K562 (cell line): Measurements from ENCODE around the gene ZNF143. TPM values are rescaled to one million over a fixed set of nuclear protein-coding genes. Genes with fewer than 3 reads are reported as not detected.

Source experiments
- BCOR ChIP-seq: fragments of 450-650 bp; IDR thresholded peaks from 2 replicates; pipeline ENCODE4 v1.6.1; 2016
- BRD9 ChIP-seq: fragments of 450-650 bp; IDR thresholded peaks from 2 replicates; pipeline ENCODE4 v1.6.1; 2018; ENCODE audit warnings: low read depth; ENCODE audit not compliant: partially characterized antibody
- CBX3 ChIP-seq, 2 experiments: IDR thresholded peaks; 1 replicate in 1 of 2; 2 replicates in 1 of 2; pipeline ENCODE4 v1.6.1; 2012; ENCODE audit warnings: inconsistent platforms in 2 of 2, low read length in 2 of 2, borderline replicate concordance in 1 of 2, control low read depth in 1 of 2
- DIDO1 ChIP-seq: fragments of 450-650 bp; IDR thresholded peaks from 2 replicates; pipeline ENCODE4 v1.6.1; 2016; ENCODE audit warnings: low read depth, missing biosample characterization, missing genetic modification characterization
- FOSL1 ChIP-seq: fragments of 200-800 bp; sonication (Bioruptor generic); conservative IDR thresholded peaks from 2 replicates; pipeline ENCODE4 v1.6.1; 2016; ENCODE audit warnings: missing genetic modification characterization, missing compliant biosample characterization
- FOXK2 ChIP-seq, 2 experiments: fragments of 450-650 bp; IDR thresholded peaks in 1 of 2; conservative IDR thresholded peaks in 1 of 2; 2 replicates each; pipeline ENCODE4 v1.6.1; 2016; ENCODE audit warnings: low read depth in 2 of 2, mild to moderate bottlenecking in 1 of 2
- GTF2E2 ChIP-seq: fragments of 200-800 bp; sonication (Bioruptor generic); IDR thresholded peaks from 2 replicates; pipeline ENCODE4 v1.6.1; 2016; ENCODE audit warnings: missing genetic modification characterization, missing compliant biosample characterization
- KHSRP ChIP-seq: fragments of 450-650 bp; IDR thresholded peaks from 2 replicates; pipeline ENCODE4 v1.6.1; 2017
- KLF13 ChIP-seq: fragments of 450-650 bp; IDR thresholded peaks from 2 replicates; pipeline ENCODE4 v1.6.1; 2016; ENCODE audit warnings: missing genetic modification characterization, low read depth, mild to moderate bottlenecking, missing compliant biosample characterization, moderate library complexity, borderline replicate concordance
- MAFF ChIP-seq: IDR thresholded peaks from 2 replicates; pipeline ENCODE4 v1.6.1; 2012; ENCODE audit warnings: low read length, improper control_type of control experiment
- MCM7 ChIP-seq, 2 experiments: fragments of 450-650 bp; IDR thresholded peaks; 2 replicates each; pipeline ENCODE4 v1.6.1; 2016 to 2018
- PHB ChIP-seq: fragments of 250-450 bp; sonication (Bioruptor Pico); IDR thresholded peaks from 2 replicates; pipeline ENCODE4 v1.5.0; 2021
- PYGO2 ChIP-seq: fragments of 450-650 bp; IDR thresholded peaks from 2 replicates; pipeline ENCODE4 v1.6.1; 2016; ENCODE audit warnings: mild to moderate bottlenecking, missing genetic modification characterization, moderate library complexity, missing compliant biosample characterization
- RCOR1 ChIP-seq, 2 experiments: IDR thresholded peaks; 2 replicates each; pipeline ENCODE4 v1.6.1; 2012; ENCODE audit warnings: low read depth in 2 of 2, low read length in 2 of 2, borderline replicate concordance in 1 of 2, improper control_type of control experiment in 1 of 2
- ZFP36 ChIP-seq: fragments of 150-350 bp; IDR thresholded peaks from 2 replicates; pipeline ENCODE4 v1.6.1; 2018; ENCODE audit warnings: low read length, low read depth; ENCODE audit not compliant: partially characterized antibody
- ZKSCAN3 ChIP-seq: fragments of 250-450 bp; sonication (Bioruptor Pico); IDR thresholded peaks from 2 replicates; pipeline ENCODE4 v1.4.0; 2020
- ZNF12 ChIP-seq: sonication (generic); formaldehyde crosslinking; IDR thresholded peaks from 2 replicates; pipeline ENCODE4 v1.4.0; 2020; ENCODE audit warnings: mild to moderate bottlenecking, missing genetic modification reagents
- ZNF217 ChIP-seq: sonication (generic); formaldehyde crosslinking; IDR thresholded peaks from 2 replicates; pipeline ENCODE4 v1.8.0; 2022; ENCODE audit warnings: mild to moderate bottlenecking, missing genetic modification reagents
- ZNF384 ChIP-seq: IDR thresholded peaks from 2 replicates; pipeline ENCODE4 v1.6.1; 2012; ENCODE audit warnings: low read depth, low read length, improper control_type of control experiment
- polyA plus RNA-seq, 8 experiments: library from polyadenylated mRNA; depleted of rRNA in 4 of 8; stranded (reverse) in 5 of 8; unstranded in 3 of 8; fragments of >200 nt; fragmentation: Nextera tagmentation in 2 of 8; fragmentation: Illumina TruSeq in 1 of 8; extraction: Ambion mirVana in 2 of 8; extraction: Trizol in 1 of 8; gene quantifications; 2 replicates each; pipeline versions ENCODE4 v1.2.1 to v1.2.3, GENCODE V29; 2011 to 2014; ENCODE audit warnings: inconsistent platforms in 1 of 8, missing spikeins in 1 of 8
- total RNA-seq, 7 experiments: library from RNA; depleted of rRNA in 6 of 7; stranded (reverse); fragments of >200 nt in 6 of 7; fragmentation: Illumina TruSeq in 2 of 7; extraction: Trizol in 2 of 7; gene quantifications; 2 replicates each; pipeline versions ENCODE4 v1.2.1 to v1.2.3, GENCODE V29; 2011 to 2021; ENCODE audit warnings: low replicate concordance in 1 of 7
- TF ChIP-seq, protein P1 (sequence below): fragments of 250-450 bp; sonication (Bioruptor Pico); IDR thresholded peaks from 2 replicates; pipeline ENCODE4 v1.8.0; 2022; ENCODE audit warnings: moderate library complexity, mild to moderate bottlenecking, inconsistent platforms
- TF ChIP-seq, protein P2 (sequence below): IDR thresholded peaks from 3 replicates; pipeline ENCODE4 v1.6.1; 2011; ENCODE audit warnings: borderline replicate concordance, mild to moderate bottlenecking, moderate library complexity; ENCODE audit not compliant: insufficient read length; ENCODE audit errors: extremely low read depth
- TF ChIP-seq, protein P3 (sequence below): sonication (generic); formaldehyde crosslinking; IDR thresholded peaks from 2 replicates; pipeline ENCODE4 v1.8.0; 2022; ENCODE audit warnings: missing genetic modification reagents, mild to moderate bottlenecking, borderline replicate concordance
- TF ChIP-seq, protein P4 (sequence below): fragments of 250-450 bp; sonication (Bioruptor Pico); IDR thresholded peaks from 2 replicates; pipeline ENCODE4 v1.5.0; 2020; ENCODE audit warnings: mild to moderate bottlenecking

Gene ZNF143
- total and polyA plus RNA-seq, 9 of the 15 experiments (the other 6 are each of a cell fraction or from before 2014, with no cell fraction given) = 18.4 to 58.5 (median 27.1) TPM

DNA sequence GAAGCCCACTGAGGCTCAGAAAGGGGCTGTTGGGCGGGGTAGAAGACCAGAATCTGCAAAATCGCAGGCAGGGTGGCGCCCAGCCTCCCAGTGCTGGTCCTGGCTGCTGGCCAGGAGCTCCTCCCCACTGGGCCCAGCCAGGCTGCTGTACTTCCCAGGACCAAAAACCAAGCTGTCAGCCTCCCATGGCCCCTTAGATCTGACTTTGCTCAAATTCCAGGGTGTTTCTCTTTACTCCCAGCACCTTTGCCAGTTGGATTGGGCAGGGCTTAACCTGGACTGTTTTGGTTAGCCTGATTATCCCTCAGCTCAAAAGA is 68.5 kb downstream of the ZNF143 start (continued):
- TF ChIP-seq ZFP36 (no peak), MAFF (no peak), ZNF384 (no peak), PHB (CRISPR knock-in tag) (no peak), FOSL1 (tag) (no peak), GTF2E2 (tag) (no peak), FOXK2 (conservative IDR thresholded peaks at IDR 0.05 in 1 of 2, IDR thresholded peaks at IDR 0.05 in 1 of 2; ENCODE audit: low read depth in 2 of 2) (no peak), KHSRP (no peak), RCOR1 (IDR thresholded peaks at IDR 0.05; ENCODE audit: borderline replicate concordance in 1 of 2, low read depth in 2 of 2, low read length in 2 of 2) (0 out of 4 replicates have a peak, but pooled peaks of 1 of the 2 experiments have one; percentile 26), BCOR (no peak), DIDO1 (tag) (no peak), BRD9 (no peak), MCM7 (IDR thresholded peaks at IDR 0.05) (no peak), ZNF12 (no peak), ZKSCAN3 (no peak), ZNF217 (CRISPR knock-in tag) (no peak), KLF13 (no peak), CBX3 (IDR thresholded peaks at IDR 0.05; ENCODE audit: borderline replicate concordance in 1 of 2, low read length in 2 of 2) (peak in 1 of 2 experiments; percentile 26; a peak in 1 of 3 replicates), PYGO2 (tag) (no peak)
- TF ChIP-seq, protein P1, sequence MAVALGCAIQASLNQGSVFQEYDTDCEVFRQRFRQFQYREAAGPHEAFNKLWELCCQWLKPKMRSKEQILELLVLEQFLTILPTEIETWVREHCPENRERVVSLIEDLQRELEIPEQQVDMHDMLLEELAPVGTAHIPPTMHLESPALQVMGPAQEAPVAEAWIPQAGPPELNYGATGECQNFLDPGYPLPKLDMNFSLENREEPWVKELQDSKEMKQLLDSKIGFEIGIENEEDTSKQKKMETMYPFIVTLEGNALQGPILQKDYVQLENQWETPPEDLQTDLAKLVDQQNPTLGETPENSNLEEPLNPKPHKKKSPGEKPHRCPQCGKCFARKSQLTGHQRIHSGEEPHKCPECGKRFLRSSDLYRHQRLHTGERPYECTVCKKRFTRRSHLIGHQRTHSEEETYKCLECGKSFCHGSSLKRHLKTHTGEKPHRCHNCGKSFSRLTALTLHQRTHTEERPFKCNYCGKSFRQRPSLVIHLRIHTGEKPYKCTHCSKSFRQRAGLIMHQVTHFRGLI (CRISPR knock-in tag) = no peak
- TF ChIP-seq, protein P2, sequence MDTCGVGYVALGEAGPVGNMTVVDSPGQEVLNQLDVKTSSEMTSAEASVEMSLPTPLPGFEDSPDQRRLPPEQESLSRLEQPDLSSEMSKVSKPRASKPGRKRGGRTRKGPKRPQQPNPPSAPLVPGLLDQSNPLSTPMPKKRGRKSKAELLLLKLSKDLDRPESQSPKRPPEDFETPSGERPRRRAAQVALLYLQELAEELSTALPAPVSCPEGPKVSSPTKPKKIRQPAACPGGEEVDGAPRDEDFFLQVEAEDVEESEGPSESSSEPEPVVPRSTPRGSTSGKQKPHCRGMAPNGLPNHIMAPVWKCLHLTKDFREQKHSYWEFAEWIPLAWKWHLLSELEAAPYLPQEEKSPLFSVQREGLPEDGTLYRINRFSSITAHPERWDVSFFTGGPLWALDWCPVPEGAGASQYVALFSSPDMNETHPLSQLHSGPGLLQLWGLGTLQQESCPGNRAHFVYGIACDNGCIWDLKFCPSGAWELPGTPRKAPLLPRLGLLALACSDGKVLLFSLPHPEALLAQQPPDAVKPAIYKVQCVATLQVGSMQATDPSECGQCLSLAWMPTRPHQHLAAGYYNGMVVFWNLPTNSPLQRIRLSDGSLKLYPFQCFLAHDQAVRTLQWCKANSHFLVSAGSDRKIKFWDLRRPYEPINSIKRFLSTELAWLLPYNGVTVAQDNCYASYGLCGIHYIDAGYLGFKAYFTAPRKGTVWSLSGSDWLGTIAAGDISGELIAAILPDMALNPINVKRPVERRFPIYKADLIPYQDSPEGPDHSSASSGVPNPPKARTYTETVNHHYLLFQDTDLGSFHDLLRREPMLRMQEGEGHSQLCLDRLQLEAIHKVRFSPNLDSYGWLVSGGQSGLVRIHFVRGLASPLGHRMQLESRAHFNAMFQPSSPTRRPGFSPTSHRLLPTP = no peak
- TF ChIP-seq, protein P3, sequence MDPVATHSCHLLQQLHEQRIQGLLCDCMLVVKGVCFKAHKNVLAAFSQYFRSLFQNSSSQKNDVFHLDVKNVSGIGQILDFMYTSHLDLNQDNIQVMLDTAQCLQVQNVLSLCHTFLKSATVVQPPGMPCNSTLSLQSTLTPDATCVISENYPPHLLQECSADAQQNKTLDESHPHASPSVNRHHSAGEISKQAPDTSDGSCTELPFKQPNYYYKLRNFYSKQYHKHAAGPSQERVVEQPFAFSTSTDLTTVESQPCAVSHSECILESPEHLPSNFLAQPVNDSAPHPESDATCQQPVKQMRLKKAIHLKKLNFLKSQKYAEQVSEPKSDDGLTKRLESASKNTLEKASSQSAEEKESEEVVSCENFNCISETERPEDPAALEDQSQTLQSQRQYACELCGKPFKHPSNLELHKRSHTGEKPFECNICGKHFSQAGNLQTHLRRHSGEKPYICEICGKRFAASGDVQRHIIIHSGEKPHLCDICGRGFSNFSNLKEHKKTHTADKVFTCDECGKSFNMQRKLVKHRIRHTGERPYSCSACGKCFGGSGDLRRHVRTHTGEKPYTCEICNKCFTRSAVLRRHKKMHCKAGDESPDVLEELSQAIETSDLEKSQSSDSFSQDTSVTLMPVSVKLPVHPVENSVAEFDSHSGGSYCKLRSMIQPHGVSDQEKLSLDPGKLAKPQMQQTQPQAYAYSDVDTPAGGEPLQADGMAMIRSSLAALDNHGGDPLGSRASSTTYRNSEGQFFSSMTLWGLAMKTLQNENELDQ (CRISPR knock-in tag) = no peak
- TF ChIP-seq, protein P4, sequence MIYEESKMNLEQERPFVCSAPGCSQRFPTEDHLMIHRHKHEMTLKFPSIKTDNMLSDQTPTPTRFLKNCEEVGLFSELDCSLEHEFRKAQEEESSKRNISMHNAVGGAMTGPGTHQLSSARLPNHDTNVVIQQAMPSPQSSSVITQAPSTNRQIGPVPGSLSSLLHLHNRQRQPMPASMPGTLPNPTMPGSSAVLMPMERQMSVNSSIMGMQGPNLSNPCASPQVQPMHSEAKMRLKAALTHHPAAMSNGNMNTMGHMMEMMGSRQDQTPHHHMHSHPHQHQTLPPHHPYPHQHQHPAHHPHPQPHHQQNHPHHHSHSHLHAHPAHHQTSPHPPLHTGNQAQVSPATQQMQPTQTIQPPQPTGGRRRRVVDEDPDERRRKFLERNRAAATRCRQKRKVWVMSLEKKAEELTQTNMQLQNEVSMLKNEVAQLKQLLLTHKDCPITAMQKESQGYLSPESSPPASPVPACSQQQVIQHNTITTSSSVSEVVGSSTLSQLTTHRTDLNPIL (CRISPR knock-in tag) = no peak
